Adrenal gland (tissue), 12 donors: ENCODE data around the gene ATP6V1G3. TPM values are rescaled to one million over a fixed set of nuclear protein-coding genes. Genes with fewer than 3 reads are reported as not detected.

ENCODE experiments used
- DNase-seq, 7 donors: peaks; one replicate each; pipeline ENCODE4 v3.0.0-alpha.2; 2019 to 2020
- H3K27ac ChIP-seq, 5 donors: fragments of 200-600 bp; sonication (generic) in 4 of 5; 1 replicate in 3 of 5; 2 replicates in 2 of 5; pipeline versions ENCODE4 v1.5.1 to v1.8.0; 2016 to 2020; ENCODE audit warnings: mild to moderate bottlenecking in 1 of 5
- H3K27me3 ChIP-seq: fragments of 200-600 bp; 2 replicates; pipeline ENCODE4 v1.8.0; 2021
- H3K36me3 ChIP-seq, 2 donors: fragments of 200-600 bp; replicated peaks in 1 of 2; 1 replicate in 1 of 2; 2 replicates in 1 of 2; pipeline versions ENCODE4 v1.5.1 to v1.8.0; 2018 to 2022
- H3K4me1 ChIP-seq, 2 donors: fragments of 200-600 bp; replicated peaks in 1 of 2; 1 replicate in 1 of 2; 2 replicates in 1 of 2; pipeline versions ENCODE4 v1.5.1 to v1.8.0; 2018 to 2021
- H3K4me3 ChIP-seq, 4 donors: fragments of 200-600 bp; sonication (generic) in 3 of 4; one replicate each; pipeline ENCODE4 v1.5.1; 2016 to 2018
- H3K9me3 ChIP-seq, 3 donors: fragments of 200-600 bp; sonication (generic) in 1 of 3; replicated peaks in 1 of 3; 1 replicate in 2 of 3; 2 replicates in 1 of 3; pipeline versions ENCODE4 v1.5.1 to v1.8.0; 2016 to 2021
- POLR2A ChIP-seq, 2 donors: fragments of 450-650 bp; IDR thresholded peaks; one replicate each; pipeline ENCODE4 v1.6.1; 2017; ENCODE audit warnings: antibody characterized with exemption in 2 of 2, mild to moderate bottlenecking in 2 of 2, moderate library complexity in 1 of 2
- WGBS, 4 donors: extraction: QIAGEN DNeasy Blood & Tissue Kit in 2 of 4; methylation state at CpG; one replicate each; pipeline versions ENCODE4 v1.1.5 to v1.1.7; 2013 to 2017; 5-methylcytosine and 5-hydroxymethylcytosine counted together
- intact Hi-C, 2 donors: fragments of 100-400 bp; cut with DNase I; formaldehyde crosslinking; loops; one replicate each; pipeline versions ENCODE4 v1.14.1 to v1.15.0; 2022 to 2023
- polyA plus RNA-seq, 3 donors: library from polyadenylated mRNA; stranded (reverse); fragments of 200-250 nt in 2 of 3; fragments of 350-450 nt in 1 of 3; fragmentation: Illumina TruSeq in 1 of 3; extraction: RNeasy Lipid Tissue Mini Kit (QIAGEN cat#74804) in 1 of 3; gene quantifications; one replicate each; pipeline ENCODE4 v1.2.3, GENCODE V29; 2013 to 2014
- total RNA-seq, 9 donors: library from RNA; depleted of rRNA in 4 of 9; stranded (reverse); fragments of >200 nt in 4 of 9; fragments of 120-200 nt in 1 of 9; fragmentation: NEBNext Ultra II Directional in 1 of 9; extraction: Animal tissue kit (Norgen Biotek cat#: 25700) in 1 of 9; gene quantifications; one replicate each; pipeline versions ENCODE4 v1.1.0 to v1.2.4, GENCODE V29; 2013 to 2023
- TF ChIP-seq, protein P1 (sequence below), 6 experiments: fragments of 450-650 bp in 4 of 6; fragments of 200-600 bp in 2 of 6; sonication (generic) in 1 of 6; IDR thresholded peaks; 1 replicate in 5 of 6; 2 replicates in 1 of 6; pipeline versions ENCODE4 v1.5.1 to v1.8.0; 2016 to 2021; ENCODE audit warnings: antibody characterized with exemption in 6 of 6, mild to moderate bottlenecking in 2 of 6, moderate library complexity in 1 of 6
- donor health status: healthy with polysubstance abuse.
- donor health status: Bipolar disorder and iron deficiency.
- donor health status: DM: yes; HTN: yes; CAD: no.
- donor health status: DM: no; HTN: no; CAD: no.
- donor health status: DM: no; HTN: no; CAD: no.
- donor health status: DM: yes; HTN: yes; CAD: no.

Gene ATP6V1G3
- total and polyA plus RNA-seq, 12 donors: not detected

DNA sequence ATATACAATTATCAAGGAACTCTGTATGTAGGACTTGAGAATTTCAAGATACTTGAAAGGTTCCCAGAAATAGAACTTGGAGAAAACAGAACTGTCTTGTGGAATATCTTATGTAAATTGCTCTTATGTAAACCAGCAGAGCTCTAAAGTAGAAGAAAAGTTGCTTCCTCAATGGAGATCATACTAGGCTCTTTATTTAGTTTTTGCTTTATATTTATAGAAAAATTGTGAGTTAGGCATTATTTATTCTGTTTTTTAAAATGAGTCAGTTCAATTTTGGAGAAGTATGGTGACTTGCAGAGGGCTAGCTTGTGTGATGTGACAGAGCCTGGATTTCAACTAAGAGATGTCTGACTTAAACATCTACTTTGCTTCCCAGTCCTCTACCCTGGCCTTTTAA is 40.4 kb downstream of the ATP6V1G3 start:
- Histone ChIP-seq H3K9me3 (no peaks in the 10 kb centered on the region), H3K36me3 (no peaks in the 10 kb centered on the region), H3K4me1 (no peaks in the 10 kb centered on the region), H3K4me3 (no peak overlapping the region), H3K27ac (no peak overlapping the region), H3K27me3 (no peaks in the 10 kb centered on the region)
- no peak for DNase-seq
- TF ChIP-seq, protein P1, sequence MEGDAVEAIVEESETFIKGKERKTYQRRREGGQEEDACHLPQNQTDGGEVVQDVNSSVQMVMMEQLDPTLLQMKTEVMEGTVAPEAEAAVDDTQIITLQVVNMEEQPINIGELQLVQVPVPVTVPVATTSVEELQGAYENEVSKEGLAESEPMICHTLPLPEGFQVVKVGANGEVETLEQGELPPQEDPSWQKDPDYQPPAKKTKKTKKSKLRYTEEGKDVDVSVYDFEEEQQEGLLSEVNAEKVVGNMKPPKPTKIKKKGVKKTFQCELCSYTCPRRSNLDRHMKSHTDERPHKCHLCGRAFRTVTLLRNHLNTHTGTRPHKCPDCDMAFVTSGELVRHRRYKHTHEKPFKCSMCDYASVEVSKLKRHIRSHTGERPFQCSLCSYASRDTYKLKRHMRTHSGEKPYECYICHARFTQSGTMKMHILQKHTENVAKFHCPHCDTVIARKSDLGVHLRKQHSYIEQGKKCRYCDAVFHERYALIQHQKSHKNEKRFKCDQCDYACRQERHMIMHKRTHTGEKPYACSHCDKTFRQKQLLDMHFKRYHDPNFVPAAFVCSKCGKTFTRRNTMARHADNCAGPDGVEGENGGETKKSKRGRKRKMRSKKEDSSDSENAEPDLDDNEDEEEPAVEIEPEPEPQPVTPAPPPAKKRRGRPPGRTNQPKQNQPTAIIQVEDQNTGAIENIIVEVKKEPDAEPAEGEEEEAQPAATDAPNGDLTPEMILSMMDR (IDR thresholded peaks at IDR 0.05): no peak
- intact Hi-C loops: no loop called here

DNA sequence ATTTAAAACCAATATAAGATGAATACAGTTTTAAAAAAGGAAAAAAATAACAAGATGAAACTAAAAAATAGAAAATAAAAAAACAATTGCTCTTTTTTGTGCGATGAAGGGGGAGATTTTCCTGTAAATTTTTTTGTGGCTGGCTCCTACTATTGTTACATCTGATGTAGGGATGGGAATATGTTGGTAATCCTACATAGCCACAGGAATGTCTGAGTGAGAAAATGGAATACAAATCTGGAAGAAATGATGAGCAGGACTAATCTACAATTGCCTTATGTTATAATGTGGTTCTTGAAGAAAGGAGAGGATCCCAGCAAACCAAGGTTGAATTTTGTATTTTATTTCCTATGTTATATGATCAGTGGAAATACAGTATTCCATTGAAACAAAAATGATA is 40.9 kb downstream of the ATP6V1G3 start:
- DNase-seq: no peak
- no peaks in the 10 kb centered on the region for H3K4me1 ChIP-seq
- H3K27me3 ChIP-seq: no peaks in the 10 kb centered on the region
- no peak overlapping the region for H3K27ac ChIP-seq
- intact Hi-C loops: no loop called here
- H3K4me3 ChIP-seq: no peak overlapping the region
- WGBS, 4 donors: 83 to 95% (median 89%) methylated on average over 1 of the region's 1 CpG
- no peaks in the 10 kb centered on the region for H3K36me3 ChIP-seq
- TF ChIP-seq, protein P1 (IDR thresholded peaks at IDR 0.05): no peak
- no peak for TF ChIP-seq POLR2A (IDR thresholded peaks at IDR 0.05)
- H3K9me3 ChIP-seq: no peaks in the 10 kb centered on the region

DNA sequence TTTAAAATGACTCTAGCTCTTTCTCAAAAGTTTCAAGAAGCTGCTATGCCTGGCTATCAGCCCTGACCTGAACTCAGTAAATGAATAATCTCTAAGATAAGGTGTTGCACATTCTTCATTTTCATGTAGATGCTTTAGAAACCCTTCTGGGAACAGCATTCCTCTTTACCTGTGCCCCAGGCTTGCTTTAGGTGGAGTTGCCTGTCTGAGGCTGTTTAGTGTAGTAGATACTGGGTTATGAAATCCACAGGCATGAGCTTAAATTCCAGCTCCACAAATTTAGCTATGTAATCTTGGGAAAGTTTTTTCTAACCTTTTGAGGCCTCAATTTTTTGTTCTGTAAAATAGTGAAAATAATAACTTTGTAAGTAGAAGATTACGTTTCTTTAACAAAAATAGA is 41.6 kb downstream of the ATP6V1G3 start:
- no peaks in the 10 kb centered on the region for H3K27me3 ChIP-seq
- no peak for TF ChIP-seq POLR2A (IDR thresholded peaks at IDR 0.05)
- TF ChIP-seq, protein P1 (IDR thresholded peaks at IDR 0.05): no peak
- no peak for DNase-seq
- no peak overlapping the region for H3K4me3 ChIP-seq
- intact Hi-C loops: no loop called here
- H3K9me3 ChIP-seq: no peaks in the 10 kb centered on the region
- no peaks in the 10 kb centered on the region for H3K4me1 ChIP-seq
- no peaks in the 10 kb centered on the region for H3K36me3 ChIP-seq
- WGBS, 4 donors: 71 to 81% (median 77%) methylated on average over 1 of the region's 1 CpG
- H3K27ac ChIP-seq: no peak overlapping the region

DNA sequence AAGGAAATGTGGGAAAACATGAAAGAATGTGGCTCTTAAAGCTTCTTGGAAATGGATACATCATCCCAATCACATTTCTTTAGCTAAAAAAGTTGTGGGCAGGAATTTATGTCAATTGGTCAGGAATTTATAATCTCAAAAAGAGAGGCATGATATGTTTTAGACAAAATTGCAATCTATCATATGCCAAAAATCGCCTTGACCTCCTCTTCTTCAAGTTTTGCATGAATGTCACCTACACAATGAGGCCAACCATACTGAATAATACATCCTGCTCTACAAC is 42.4 kb downstream of the ATP6V1G3 start:
- no peak for TF ChIP-seq POLR2A (IDR thresholded peaks at IDR 0.05)
- TF ChIP-seq, protein P1 (IDR thresholded peaks at IDR 0.05): no peak
- Histone ChIP-seq H3K27me3 (no peaks in the 10 kb centered on the region), H3K4me3 (no peak overlapping the region), H3K27ac (no peak overlapping the region), H3K4me1 (no peaks in the 10 kb centered on the region), H3K9me3 (no peaks in the 10 kb centered on the region), H3K36me3 (no peaks in the 10 kb centered on the region)
- intact Hi-C loops: no loop called here
- WGBS, 4 donors: 70 to 88% (median 81%) methylated on average over 1 of the region's 1 CpG
- no peak for DNase-seq
